KBM-7 (cell line): ENCODE data around the gene AMIGO3.
"Not testable (repeated sequence)": the region's sequence is repeated elsewhere in the genome, so short reads cannot be mapped to it uniquely, and the experiment has no call there.

Experiments used
- DNase-seq: peaks from one replicate; pipeline ENCODE4 v3.0.0-alpha.2; 2015
- in situ Hi-C: fragments of 300-500 bp; cut with MboI; formaldehyde crosslinking; loops from 2 replicates; pipeline ENCODE4 v1.14.3; 2020; ENCODE audit warnings: low sequenced_read_pairs, low pct_unique_long_range_greater_than_20kb, mixed read lengths

AMIGO3 gene, protein sequence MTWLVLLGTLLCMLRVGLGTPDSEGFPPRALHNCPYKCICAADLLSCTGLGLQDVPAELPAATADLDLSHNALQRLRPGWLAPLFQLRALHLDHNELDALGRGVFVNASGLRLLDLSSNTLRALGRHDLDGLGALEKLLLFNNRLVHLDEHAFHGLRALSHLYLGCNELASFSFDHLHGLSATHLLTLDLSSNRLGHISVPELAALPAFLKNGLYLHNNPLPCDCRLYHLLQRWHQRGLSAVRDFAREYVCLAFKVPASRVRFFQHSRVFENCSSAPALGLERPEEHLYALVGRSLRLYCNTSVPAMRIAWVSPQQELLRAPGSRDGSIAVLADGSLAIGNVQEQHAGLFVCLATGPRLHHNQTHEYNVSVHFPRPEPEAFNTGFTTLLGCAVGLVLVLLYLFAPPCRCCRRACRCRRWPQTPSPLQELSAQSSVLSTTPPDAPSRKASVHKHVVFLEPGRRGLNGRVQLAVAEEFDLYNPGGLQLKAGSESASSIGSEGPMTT

GRCh38 chr3:49719214-49719884 is at the start of gene AMIGO3:
AMIGO3 (minus strand) TSS chr3:49719684; CDS start chr3:49719465, 219 bp downstream.
- peak; percentile 85 for DNase-seq
- in situ Hi-C loops, result no loop called here

DNA sequence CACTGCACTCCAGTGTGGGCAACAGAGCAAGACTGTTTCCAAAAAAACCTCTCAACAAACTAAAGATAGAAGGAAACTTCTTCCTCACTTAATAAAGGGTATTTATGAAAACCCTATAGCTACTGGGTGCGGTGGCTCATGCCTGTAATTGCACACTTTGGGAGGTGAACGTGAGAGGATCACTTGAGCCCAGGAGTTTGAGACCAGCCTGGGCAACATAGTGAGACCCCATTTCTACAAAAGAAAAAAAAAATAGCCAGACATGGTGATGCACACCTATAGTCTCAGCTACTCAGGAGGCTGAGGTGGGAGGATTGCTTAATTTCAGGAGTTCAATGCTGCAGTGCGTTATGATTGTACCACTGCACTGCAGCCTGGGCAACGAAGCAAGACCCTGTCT is 44.5 kb upstream of the AMIGO3 start:
- in situ Hi-C loops, result no loop called here
- DNase-seq, result no peak

DNA sequence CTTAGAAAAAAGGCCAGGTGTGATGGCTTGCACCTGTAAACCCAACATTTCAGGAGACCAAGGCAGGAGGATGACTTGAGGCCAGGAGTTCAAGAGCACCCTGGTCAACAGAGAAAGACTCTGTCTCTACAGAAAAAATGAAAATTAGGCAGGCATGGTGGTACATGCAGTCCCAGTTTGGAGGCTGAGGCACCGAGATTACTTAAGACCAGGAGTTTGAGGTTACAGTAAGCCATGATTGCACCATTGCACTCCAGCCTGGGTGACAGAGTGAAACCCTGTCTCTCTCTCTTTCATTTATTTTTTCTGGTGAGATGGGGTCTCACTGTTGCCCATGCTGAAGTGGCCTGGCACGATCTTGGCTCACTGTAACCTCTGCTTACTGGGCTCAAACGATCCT is 42.2 kb upstream of the AMIGO3 start:
- in situ Hi-C loops, result no loop called here
- DNase-seq, result no peak

GRCh38 chr3:49759226-49759625 is 39.7 kb upstream of the AMIGO3 start:
- no peak for DNase-seq
- in situ Hi-C loops, result no loop called here

GRCh38 chr3:49757197-49757596 is 37.7 kb upstream of the AMIGO3 start:
- in situ Hi-C loops, result no loop called here
- no peak for DNase-seq

DNA sequence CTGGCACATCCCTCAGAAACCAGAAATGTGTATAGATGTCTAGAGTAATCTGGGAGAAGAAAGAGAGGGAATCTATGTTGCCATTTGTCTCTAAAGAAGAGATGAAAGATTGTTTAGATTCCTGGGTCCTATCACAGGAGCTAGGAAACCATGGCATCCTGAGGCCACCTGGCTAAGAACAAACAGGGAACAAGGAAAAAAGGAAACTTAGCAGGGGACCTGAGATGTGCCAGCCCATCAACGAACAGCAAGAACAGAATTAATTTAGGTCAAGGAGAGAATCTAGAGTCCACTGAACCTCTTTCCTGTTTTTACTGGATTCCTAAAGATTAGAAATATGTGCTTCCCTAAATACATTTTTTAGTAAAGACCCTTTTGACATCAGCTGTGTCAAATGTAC is 36.6 kb upstream of the AMIGO3 start:
- no peak for DNase-seq
- in situ Hi-C loops, result no loop called here

DNA sequence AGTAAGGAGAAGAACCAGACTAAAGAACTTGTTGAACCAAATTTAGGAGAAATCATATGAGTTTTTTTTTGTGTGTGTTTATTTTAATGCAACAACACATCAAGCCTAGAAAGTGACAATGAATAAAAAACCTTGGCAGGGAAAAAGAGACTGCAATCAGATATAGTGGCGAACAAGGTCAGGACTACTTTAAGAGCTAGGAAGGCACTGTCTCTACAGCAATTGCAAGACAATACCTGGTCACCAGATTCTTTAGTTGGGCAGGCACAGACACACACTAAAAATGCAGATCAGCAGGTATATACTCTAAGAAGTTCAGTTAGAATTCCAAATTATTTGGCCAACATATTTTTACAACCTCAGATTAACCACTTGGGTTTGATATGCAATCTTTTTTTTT is 35.1 kb upstream of the AMIGO3 start:
- in situ Hi-C loops, result no loop called here
- DNase-seq, result no peak

- in situ Hi-C loops, result no loop called here
- DNase-seq, result no peak
Measured at GRCh38 chr3:49751501-49751900, 32.0 kb upstream of the AMIGO3 start.

DNA sequence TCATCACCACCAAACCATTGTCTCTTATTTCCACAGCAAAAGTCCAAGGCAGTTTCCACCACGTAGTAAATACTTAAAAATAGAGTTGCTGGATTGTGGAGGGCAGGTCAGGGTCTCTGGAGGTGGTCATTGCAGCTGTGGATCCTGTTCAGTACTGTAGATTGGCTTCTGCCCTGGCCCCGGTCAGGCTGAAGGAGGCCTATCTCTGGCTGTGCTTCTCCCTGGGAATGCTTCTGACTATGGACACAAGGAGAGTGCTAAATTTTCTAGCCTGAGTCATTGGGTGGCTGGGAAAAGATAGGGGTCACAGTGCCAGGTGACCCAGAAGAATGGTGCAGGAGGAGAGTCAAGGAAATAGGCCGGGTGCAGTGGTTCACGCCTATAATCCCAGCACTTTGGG is 30.6 kb upstream of the AMIGO3 start:
- in situ Hi-C loops, result no loop called here
- DNase-seq, result no peak

GRCh38 chr3:49748874-49749273 is 29.4 kb upstream of the AMIGO3 start:
- DNase-seq, in situ Hi-C loops: not testable (repeated sequence)

- no peak for DNase-seq
- in situ Hi-C loops, result no loop called here
Measured at GRCh38 chr3:49747792-49748480, 28.5 kb upstream of the AMIGO3 start.

- in situ Hi-C loops, result no loop called here
- no peak for DNase-seq
Measured at GRCh38 chr3:49745986-49746385, 26.5 kb upstream of the AMIGO3 start.

DNA sequence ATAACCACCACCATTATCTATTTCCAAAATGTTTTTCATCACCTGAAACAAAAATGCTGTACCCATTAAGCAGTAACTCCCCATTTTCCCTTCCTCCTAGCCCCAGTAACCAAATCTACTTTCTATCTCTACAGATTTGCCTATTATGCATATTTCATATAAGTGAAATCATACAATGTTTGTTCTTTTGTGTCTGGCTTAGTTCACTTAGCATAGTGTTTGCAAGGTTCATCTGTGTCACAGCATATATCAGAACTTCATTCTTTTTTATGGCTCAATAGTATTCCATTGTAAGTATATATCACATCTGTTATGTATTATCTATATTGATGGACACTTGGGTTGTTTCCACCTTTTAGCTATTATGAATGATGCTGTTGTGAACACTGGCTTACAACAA is 20.9 kb upstream of the AMIGO3 start:
- in situ Hi-C loops, result no loop called here
- DNase-seq, result no peak

DNA sequence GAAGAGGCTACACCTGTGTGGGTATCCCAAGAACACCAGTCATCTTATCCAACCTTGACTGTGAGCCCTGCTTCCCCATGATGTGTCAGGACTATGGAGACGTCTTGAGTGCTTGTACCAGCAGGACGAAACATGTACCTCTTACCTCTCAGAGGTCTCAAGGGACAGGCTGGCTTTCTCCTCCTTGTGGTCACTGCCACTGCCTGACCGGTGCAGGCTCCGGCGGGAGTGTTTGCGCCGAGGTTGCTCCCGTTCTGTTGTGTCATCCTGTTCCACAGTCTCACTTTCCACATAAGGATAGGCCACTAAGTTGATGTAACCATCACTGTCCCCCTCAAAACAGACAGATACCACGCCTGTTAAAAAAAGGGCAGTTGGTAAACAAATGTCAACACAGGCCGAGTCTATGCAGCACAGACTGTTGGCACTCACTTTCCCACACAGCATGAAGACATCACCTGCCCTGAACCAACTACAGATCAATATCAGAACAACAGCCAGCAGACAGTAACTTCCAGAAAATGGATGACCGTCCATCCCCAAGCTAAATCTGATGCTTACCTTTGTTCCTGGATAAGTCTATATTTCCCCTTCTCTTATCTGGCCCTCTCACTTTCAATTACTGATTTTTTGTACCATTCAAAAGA is 18.7 kb upstream of the AMIGO3 start:
- no peak for DNase-seq
- in situ Hi-C loops, result no loop called here

GRCh38 chr3:49734752-49735151 is 15.3 kb upstream of the AMIGO3 start:
- in situ Hi-C loops, result no loop called here
- no peak for DNase-seq

GRCh38 chr3:49733551-49733950 is 14.1 kb upstream of the AMIGO3 start:
- in situ Hi-C loops, result no loop called here

DNA sequence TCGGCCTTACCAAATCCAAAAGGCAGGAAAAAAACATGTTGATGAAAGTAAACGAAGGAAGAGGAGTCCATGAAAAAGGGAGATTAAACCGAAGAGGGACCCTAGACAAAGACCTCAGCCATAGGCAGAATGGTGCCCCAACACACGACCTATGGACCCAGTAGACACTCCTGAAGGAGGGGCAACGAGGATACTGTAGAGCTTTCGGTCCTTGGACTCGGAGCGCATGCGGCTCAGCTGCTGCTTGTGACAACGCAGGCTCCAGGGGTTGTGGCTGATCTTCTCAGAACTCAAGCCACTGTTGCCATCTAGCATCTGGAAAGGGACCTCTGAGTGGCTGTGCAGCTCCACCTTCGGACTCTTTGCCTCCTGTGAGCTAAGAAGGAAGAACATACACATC is 13.1 kb upstream of the AMIGO3 start:
- in situ Hi-C loops, result no loop called here
- DNase-seq, result no peak

More at GRCh38 chr3:49733551-49733950, 14.1 kb upstream of the AMIGO3 start:
- DNase-seq, result no peak

GRCh38 chr3:49729966-49730609 is 10.6 kb upstream of the AMIGO3 start:
- in situ Hi-C loops, result no loop called here
- no peak for DNase-seq

GRCh38 chr3:49727924-49728361 is 8.5 kb upstream of the AMIGO3 start:
- DNase-seq, result no peak
- in situ Hi-C loops, result no loop called here
